ENCODE measurements around the gene OR10A4.
"Not testable (repeated sequence)": the region's sequence is repeated elsewhere in the genome, so short reads cannot be mapped to it uniquely, and the experiment has no call there.

Gene OR10A4

GRCh38 chr11:6898911-6899310 is 22.5 kb downstream of the OR10A4 start:
- no peak for DNase-seq

- no peak for DNase-seq
Observed at GRCh38 chr11:6900327-6900999, 24.0 kb downstream of the OR10A4 start.

GRCh38 chr11:6904804-6905203 is 28.4 kb downstream of the OR10A4 start:
- not testable (repeated sequence) for DNase-seq

- no peak for DNase-seq
Observed at GRCh38 chr11:6911378-6911777, 35.0 kb downstream of the OR10A4 start.

GRCh38 chr11:6911948-6912347 is 35.5 kb downstream of the OR10A4 start:
- no peak for DNase-seq

- DNase-seq = no peak
Observed at GRCh38 chr11:6919698-6920097, 43.3 kb downstream of the OR10A4 start.

GRCh38 chr11:6920702-6921101 is 44.3 kb downstream of the OR10A4 start, which contains the start of gene OR2D3:
Gene OR2D3 (plus strand): TSS chr11:6921002. CDS start chr11:6921002, 0 bp downstream.
- DNase-seq = no peak

- no peak for DNase-seq
Observed at GRCh38 chr11:6925007-6925577, 48.7 kb downstream of the OR10A4 start.

GRCh38 chr11:6925636-6926207 is 49.3 kb downstream of the OR10A4 start:
- no peak for DNase-seq

GRCh38 chr11:6926208-6927029 is 50.0 kb downstream of the OR10A4 start, which contains the start of gene ZNF215:
Gene ZNF215 (plus strand): TSS chr11:6926426. CDS start chr11:6932273, 5,847 bp downstream.
- peak in 1 of 5 donors; percentile 63 for DNase-seq

GRCh38 chr11:6927030-6927617 is 50.7 kb downstream of the OR10A4 start:
- no peak for DNase-seq
